Hepatocyte (in vitro differentiated cells): Measurements from ENCODE around the gene DIPK1B. TPM values are rescaled to one million over a fixed set of nuclear protein-coding genes. Genes with fewer than 3 reads are reported as not detected.
A peak's percentile ranks its signal among the peaks of the same experiment; 100 is the strongest.

Experiments used
- DNase-seq: peaks from one replicate; pipeline ENCODE4 v3.0.0-alpha.2; 2016; ENCODE audit warnings: low spot score
- H2AFZ ChIP-seq: fragments of 200-600 bp; sonication (generic); 2 replicates; pipeline ENCODE4 v1.6.0; 2016; ENCODE audit warnings: antibody characterized with exemption, mild to moderate bottlenecking
- H3K27ac ChIP-seq: fragments of 200-600 bp; sonication (generic); 2 replicates; pipeline ENCODE4 v1.5.1; 2016; ENCODE audit warnings: mild to moderate bottlenecking
- H3K27me3 ChIP-seq: fragments of 200-600 bp; sonication (generic); 2 replicates; pipeline ENCODE4 v1.6.1; 2016
- H3K36me3 ChIP-seq: fragments of 200-600 bp; sonication (generic); replicated peaks from 2 replicates; pipeline ENCODE4 v1.5.1; 2016; ENCODE audit warnings: low read depth; ENCODE audit not compliant: insufficient read depth
- H3K4me1 ChIP-seq: fragments of 200-600 bp; sonication (generic); 2 replicates; pipeline ENCODE4 v1.5.1; 2016; ENCODE audit warnings: mild to moderate bottlenecking, moderate library complexity; ENCODE audit not compliant: insufficient read depth
- H3K4me2 ChIP-seq: fragments of 200-600 bp; sonication (generic); 2 replicates; pipeline ENCODE4 v1.6.0; 2016
- H3K4me3 ChIP-seq: fragments of 200-600 bp; sonication (generic); 2 replicates; pipeline ENCODE4 v1.5.1; 2016; ENCODE audit warnings: mild to moderate bottlenecking
- H3K79me2 ChIP-seq: fragments of 200-600 bp; sonication (generic); 2 replicates; pipeline ENCODE4 v1.6.0; 2017; ENCODE audit warnings: mild to moderate bottlenecking
- H3K9me2 ChIP-seq: fragments of 200-600 bp; sonication (generic); replicated peaks from 2 replicates; pipeline ENCODE4 v1.6.0; 2017; ENCODE audit warnings: mild to moderate bottlenecking; ENCODE audit not compliant: insufficient read depth
- H3K9me3 ChIP-seq: fragments of 200-600 bp; sonication (generic); 2 replicates; pipeline ENCODE4 v1.5.1; 2016; ENCODE audit warnings: low read depth, mild to moderate bottlenecking
- H4K20me1 ChIP-seq: fragments of 200-600 bp; sonication (generic); 2 replicates; pipeline ENCODE4 v1.6.0; 2016; ENCODE audit warnings: mild to moderate bottlenecking; ENCODE audit not compliant: insufficient read depth, poor library complexity, severe bottlenecking
- CTCF ChIP-seq: fragments of 200-600 bp; sonication (generic); IDR thresholded peaks from 2 replicates; pipeline ENCODE4 v1.5.1; 2016; ENCODE audit warnings: antibody characterized with exemption, mild to moderate bottlenecking; ENCODE audit not compliant: poor library complexity
- EZH2 ChIP-seq: fragments of 200-600 bp; sonication (generic); IDR thresholded peaks from 2 replicates; pipeline ENCODE4 v1.6.1; 2016; ENCODE audit warnings: antibody characterized with exemption, mild to moderate bottlenecking, borderline replicate concordance
- EZH2phosphoT487 ChIP-seq: fragments of 200-600 bp; sonication (generic); IDR thresholded peaks from one replicate; pipeline ENCODE4 v1.6.1; 2018; ENCODE audit warnings: antibody characterized with exemption, mild to moderate bottlenecking, low read depth, moderate library complexity; ENCODE audit not compliant: unreplicated experiment, severe bottlenecking
- WGBS: methylation state at CpG from one replicate; pipeline ENCODE4 v1.1.6; 2016; ENCODE audit warnings: low lambda C conversion rate; ENCODE audit errors: missing lambda C conversion rate; 5-methylcytosine and 5-hydroxymethylcytosine counted together
- polyA plus RNA-seq: library from polyadenylated mRNA; unstranded; fragments of >200 nt; fragmentation: Nextera tagmentation; extraction: Ambion mirVana; gene quantifications from 2 replicates; pipeline ENCODE4 v1.2.1, GENCODE V29; 2016
- total RNA-seq: library from RNA; depleted of rRNA; stranded (reverse); fragments of >200 nt; gene quantifications from 2 replicates; pipeline ENCODE4 v1.2.3, GENCODE V29; 2014

The DIPK1B gene
- total and polyA plus RNA-seq, 2 experiments from 2014 or later = 33.3 to 39.4 TPM

GRCh38 chr9:136695435-136695895 lies 16.9 kb upstream of the DIPK1B start:
- peak overlapping the region; percentile 98 for H3K27ac ChIP-seq

GRCh38 chr9:136695955-136696354 lies 16.4 kb upstream of the DIPK1B start:
- TF ChIP-seq EZH2phosphoT487 (no peak), CTCF (no peak), EZH2 (no peak)
- Histone ChIP-seq H3K36me3 (no peaks in the 10 kb centered on the region), H3K27me3 (no peaks in the 10 kb centered on the region), H2AFZ (no peak overlapping the region), H3K27ac (peak overlapping the region; percentile 57), H3K4me1 (peaks cover 49% of the 10 kb centered on the region), H3K4me2 (no peak overlapping the region), H4K20me1 (no peaks in the 10 kb centered on the region), H3K79me2 (no peaks in the 10 kb centered on the region), H3K4me3 (no peak overlapping the region), H3K9me2 (no peaks in the 10 kb centered on the region), H3K9me3 (no peaks in the 10 kb centered on the region)
- DNase-seq = no peak
- WGBS = 95% methylated on average over 23 of the region's 23 CpGs

More at GRCh38 chr9:136695435-136695895, 16.9 kb upstream of the DIPK1B start:
- Histone ChIP-seq H3K9me2 (no peaks in the 10 kb centered on the region), H3K79me2 (no peaks in the 10 kb centered on the region), H3K4me2 (no peak overlapping the region), H3K4me3 (no peak overlapping the region), H4K20me1 (no peaks in the 10 kb centered on the region), H3K4me1 (peaks cover 49% of the 10 kb centered on the region), H2AFZ (no peak overlapping the region), H3K9me3 (no peaks in the 10 kb centered on the region), H3K27me3 (no peaks in the 10 kb centered on the region), H3K36me3 (no peaks in the 10 kb centered on the region)
- TF ChIP-seq EZH2 (no peak), CTCF (no peak), EZH2phosphoT487 (no peak)
- 86% methylated on average over 10 of the region's 10 CpGs for WGBS
- no peak for DNase-seq

- Histone ChIP-seq H3K4me1 (peaks cover 49% of the 10 kb centered on the region), H3K27me3 (no peaks in the 10 kb centered on the region), H2AFZ (no peak overlapping the region), H3K36me3 (no peaks in the 10 kb centered on the region), H3K79me2 (no peaks in the 10 kb centered on the region), H3K4me2 (no peak overlapping the region), H3K9me3 (no peaks in the 10 kb centered on the region), H4K20me1 (no peaks in the 10 kb centered on the region), H3K9me2 (no peaks in the 10 kb centered on the region), H3K27ac (peak overlapping the region; percentile 57), H3K4me3 (no peak overlapping the region)
- WGBS = 91% methylated on average over 9 of the region's 9 CpGs
- TF ChIP-seq EZH2phosphoT487 (no peak), CTCF (no peak), EZH2 (no peak)
- no peak for DNase-seq
Observed at GRCh38 chr9:136696502-136696901, 15.9 kb upstream of the DIPK1B start.
